HEK293 (cell line): Measurements from ENCODE around the gene CHID1.

ENCODE experiments used
- CTCF ChIA-PET: fragments of 350-600 bp; formaldehyde crosslinking; extraction: SDS; loops from one replicate; lab custom pipeline; 2021; ENCODE audit warnings: antibody characterized with exemption; lab: Yijun Ruan, JAX
- POLR2A ChIA-PET: fragments of 300-600 bp; formaldehyde crosslinking; extraction: SDS; loops from one replicate; lab custom pipeline; 2020; ENCODE audit warnings: antibody characterized with exemption, inconsistent platforms; lab: Yijun Ruan, JAX
- H3K27ac ChIP-seq: fragments of 200-500 bp; sonication (Bioruptor generic); 2 replicates; pipeline ENCODE4 v1.5.1; 2014; ENCODE audit warnings: low read depth, low read length, control low read depth, inconsistent platforms; ENCODE audit errors: extremely low read depth
- H3K36me3 ChIP-seq, 2 experiments: fragments of 200-500 bp in 1 of 2; sonication (Bioruptor generic) in 1 of 2; 1 replicate in 1 of 2; 2 replicates in 1 of 2; pipeline ENCODE4 v1.5.1; 2014 to 2017; ENCODE audit warnings: inconsistent platforms in 2 of 2, low read length in 2 of 2; ENCODE audit not compliant: control insufficient read depth in 2 of 2, insufficient read depth in 1 of 2
- H3K4me1 ChIP-seq: fragments of 200-500 bp; sonication (Bioruptor generic); 2 replicates; pipeline ENCODE4 v1.5.1; 2014; ENCODE audit warnings: mild to moderate bottlenecking, low read length, inconsistent platforms; ENCODE audit not compliant: control insufficient read depth, insufficient read depth
- H3K4me3 ChIP-seq: 2 replicates; pipeline ENCODE4 v1.5.1; 2011; ENCODE audit warnings: low read depth, mild to moderate bottlenecking, control low read depth, low read length, moderate library complexity
- H3K9me3 ChIP-seq: fragments of 200-500 bp; sonication (Bioruptor generic); 2 replicates; pipeline ENCODE4 v1.5.1; 2014; ENCODE audit warnings: low read depth, low read length, inconsistent platforms; ENCODE audit not compliant: control insufficient read depth, insufficient read depth
- HOXD13 ChIP-seq: sonication (generic); formaldehyde crosslinking; IDR thresholded peaks from 2 replicates; pipeline ENCODE4 v1.8.0; 2022; ENCODE audit warnings: missing genetic modification reagents, borderline replicate concordance
- TCF7L2 ChIP-seq: IDR thresholded peaks from 2 replicates; pipeline ENCODE4 v1.6.1; 2011; ENCODE audit warnings: low read depth, mild to moderate bottlenecking, inconsistent platforms, low read length, moderate library complexity, borderline replicate concordance
- ZBTB48 ChIP-seq: fragments of 450-650 bp; formaldehyde crosslinking; IDR thresholded peaks from 2 replicates; pipeline ENCODE4 v1.5.1; 2016; ENCODE audit warnings: missing biosample characterization, missing genetic modification characterization
- ZFP3 ChIP-seq: fragments of 450-650 bp; formaldehyde crosslinking; IDR thresholded peaks from 2 replicates; pipeline ENCODE4 v1.5.1; 2016; ENCODE audit warnings: low read depth, missing biosample characterization, missing genetic modification characterization
- ZFP37 ChIP-seq: fragments of 450-650 bp; formaldehyde crosslinking; IDR thresholded peaks from 2 replicates; pipeline ENCODE4 v1.5.1; 2016; ENCODE audit warnings: missing biosample characterization, missing genetic modification characterization
- ZFP41 ChIP-seq: fragments of 450-650 bp; formaldehyde crosslinking; IDR thresholded peaks from 2 replicates; pipeline ENCODE4 v1.5.1; 2016; ENCODE audit warnings: missing biosample characterization, missing genetic modification characterization, borderline replicate concordance
- ZFP69B ChIP-seq: fragments of 450-650 bp; formaldehyde crosslinking; IDR thresholded peaks from 2 replicates; pipeline ENCODE4 v1.5.1; 2016; ENCODE audit warnings: missing biosample characterization, missing genetic modification characterization
- ZNF121 ChIP-seq: fragments of 450-650 bp; formaldehyde crosslinking; IDR thresholded peaks from 2 replicates; pipeline ENCODE4 v1.5.1; 2016; ENCODE audit warnings: missing biosample characterization, missing genetic modification characterization
- ZNF132 ChIP-seq: fragments of 450-650 bp; formaldehyde crosslinking; IDR thresholded peaks from 2 replicates; pipeline ENCODE4 v1.5.1; 2017; ENCODE audit warnings: missing biosample characterization, missing genetic modification characterization, borderline replicate concordance
- ZNF19 ChIP-seq: fragments of 450-650 bp; formaldehyde crosslinking; IDR thresholded peaks from 2 replicates; pipeline ENCODE4; 2016; ENCODE audit warnings: missing biosample characterization, missing genetic modification characterization, low read depth
- ZNF211 ChIP-seq: fragments of 450-650 bp; formaldehyde crosslinking; IDR thresholded peaks from 2 replicates; pipeline ENCODE4 v1.5.1; 2016; ENCODE audit warnings: low read depth, missing biosample characterization, missing genetic modification characterization
- ZNF311 ChIP-seq: fragments of 450-650 bp; formaldehyde crosslinking; IDR thresholded peaks from 2 replicates; pipeline ENCODE4 v1.5.1; 2017; ENCODE audit warnings: missing biosample characterization, missing genetic modification characterization, borderline replicate concordance
- ZNF596 ChIP-seq: fragments of 450-650 bp; IDR thresholded peaks from 2 replicates; pipeline ENCODE4 v1.5.0; 2018; ENCODE audit warnings: missing biosample characterization, mild to moderate bottlenecking, missing genetic modification characterization, moderate library complexity
- ZNF664 ChIP-seq: fragments of 450-650 bp; formaldehyde crosslinking; IDR thresholded peaks from 2 replicates; pipeline ENCODE4 v1.5.1; 2016; ENCODE audit warnings: missing biosample characterization, missing genetic modification characterization
- ZNF785 ChIP-seq: fragments of 450-650 bp; formaldehyde crosslinking; IDR thresholded peaks from 2 replicates; pipeline ENCODE4 v1.5.1; 2016; ENCODE audit warnings: missing biosample characterization, missing genetic modification characterization
- TF ChIP-seq, protein P1 (sequence below): fragments of 450-650 bp; formaldehyde crosslinking; IDR thresholded peaks from 2 replicates; pipeline ENCODE4 v1.5.1; 2016; ENCODE audit warnings: missing biosample characterization, missing genetic modification characterization
- TF ChIP-seq, protein P2 (sequence below): fragments of 450-650 bp; formaldehyde crosslinking; IDR thresholded peaks from 2 replicates; pipeline ENCODE4; 2016; ENCODE audit warnings: missing biosample characterization, missing genetic modification characterization
- TF ChIP-seq, protein P3 (sequence below): fragments of 450-650 bp; formaldehyde crosslinking; IDR thresholded peaks from 2 replicates; pipeline ENCODE4 v1.5.1; 2016; ENCODE audit warnings: missing biosample characterization, missing genetic modification characterization
- TF ChIP-seq, protein P4 (sequence below): fragments of 450-650 bp; formaldehyde crosslinking; conservative IDR thresholded peaks from 2 replicates; pipeline ENCODE4 v1.5.1; 2016; ENCODE audit warnings: low read depth, missing biosample characterization, missing genetic modification characterization

Gene CHID1

GRCh38 chr11:839280-839623 lies 71.4 kb downstream of the CHID1 start:
- ChIA-PET CTCF (interaction anchor here (0.7 kb wide), 2 partner anchors 9 to 35 kb away, joined by 3 read pairs; no protein-coding TSS in a partner anchor), POLR2A (interaction anchor here (6.9 to 15.0 kb wide), 2 partner anchors 8 to 23 kb away, joined by 70 to 202 read pairs; partner anchors contain the start of genes CD151, CRACR2B and PNPLA2)
- Histone ChIP-seq H3K36me3 (peaks cover 0 to 63% of the 10 kb centered on the region in 2 experiments; a peak in 1 of 3 replicates), H3K4me3 (no peak overlapping the region)
- TF ChIP-seq ZNF664 (tag by site-specific recombination) (no peak), ZNF311 (tag by site-specific recombination) (no peak), ZFP37 (no peak), HOXD13 (CRISPR knock-in tag) (no peak), ZFP41 (tag by site-specific recombination) (no peak), ZFP3 (tag by site-specific recombination) (no peak), TCF7L2 (no peak), ZNF132 (no peak), ZNF785 (tag by site-specific recombination) (no peak), ZFP69B (tag by site-specific recombination) (no peak), ZNF19 (tag by site-specific recombination) (no peak), ZBTB48 (no peak), ZNF211 (tag by site-specific recombination) (no peak), ZNF596 (tag by site-specific recombination) (no peak), ZNF121 (tag by site-specific recombination) (no peak)
- TF ChIP-seq, protein P1, sequence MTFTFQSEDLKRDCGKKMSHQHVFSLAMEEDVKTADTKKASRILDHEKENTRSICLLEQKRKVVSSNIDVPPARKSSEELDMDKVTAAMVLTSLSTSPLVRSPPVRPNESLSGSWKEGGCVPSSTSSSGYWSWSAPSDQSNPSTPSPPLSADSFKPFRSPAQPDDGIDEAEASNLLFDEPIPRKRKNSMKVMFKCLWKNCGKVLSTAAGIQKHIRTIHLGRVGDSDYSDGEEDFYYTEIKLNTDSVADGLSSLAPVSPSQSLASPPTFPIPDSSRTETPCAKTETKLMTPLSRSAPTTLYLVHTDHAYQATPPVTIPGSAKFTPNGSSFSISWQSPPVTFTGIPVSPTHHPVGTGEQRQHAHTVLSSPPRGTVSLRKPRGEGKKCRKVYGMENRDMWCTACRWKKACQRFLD (tag by site-specific recombination): no peak
- TF ChIP-seq, protein P2, sequence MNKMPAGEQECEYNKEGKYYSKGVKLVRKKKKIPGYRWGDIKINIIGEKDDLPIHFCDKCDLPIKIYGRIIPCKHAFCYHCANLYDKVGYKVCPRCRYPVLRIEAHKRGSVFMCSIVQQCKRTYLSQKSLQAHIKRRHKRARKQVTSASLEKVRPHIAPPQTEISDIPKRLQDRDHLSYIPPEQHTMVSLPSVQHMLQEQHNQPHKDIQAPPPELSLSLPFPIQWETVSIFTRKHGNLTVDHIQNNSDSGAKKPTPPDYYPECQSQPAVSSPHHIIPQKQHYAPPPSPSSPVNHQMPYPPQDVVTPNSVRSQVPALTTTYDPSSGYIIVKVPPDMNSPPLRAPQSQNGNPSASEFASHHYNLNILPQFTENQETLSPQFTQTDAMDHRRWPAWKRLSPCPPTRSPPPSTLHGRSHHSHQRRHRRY (tag by site-specific recombination): no peak
- TF ChIP-seq, protein P3, sequence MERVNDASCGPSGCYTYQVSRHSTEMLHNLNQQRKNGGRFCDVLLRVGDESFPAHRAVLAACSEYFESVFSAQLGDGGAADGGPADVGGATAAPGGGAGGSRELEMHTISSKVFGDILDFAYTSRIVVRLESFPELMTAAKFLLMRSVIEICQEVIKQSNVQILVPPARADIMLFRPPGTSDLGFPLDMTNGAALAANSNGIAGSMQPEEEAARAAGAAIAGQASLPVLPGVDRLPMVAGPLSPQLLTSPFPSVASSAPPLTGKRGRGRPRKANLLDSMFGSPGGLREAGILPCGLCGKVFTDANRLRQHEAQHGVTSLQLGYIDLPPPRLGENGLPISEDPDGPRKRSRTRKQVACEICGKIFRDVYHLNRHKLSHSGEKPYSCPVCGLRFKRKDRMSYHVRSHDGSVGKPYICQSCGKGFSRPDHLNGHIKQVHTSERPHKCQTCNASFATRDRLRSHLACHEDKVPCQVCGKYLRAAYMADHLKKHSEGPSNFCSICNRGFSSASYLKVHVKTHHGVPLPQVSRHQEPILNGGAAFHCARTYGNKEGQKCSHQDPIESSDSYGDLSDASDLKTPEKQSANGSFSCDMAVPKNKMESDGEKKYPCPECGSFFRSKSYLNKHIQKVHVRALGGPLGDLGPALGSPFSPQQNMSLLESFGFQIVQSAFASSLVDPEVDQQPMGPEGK: no peak
- TF ChIP-seq, protein P4, sequence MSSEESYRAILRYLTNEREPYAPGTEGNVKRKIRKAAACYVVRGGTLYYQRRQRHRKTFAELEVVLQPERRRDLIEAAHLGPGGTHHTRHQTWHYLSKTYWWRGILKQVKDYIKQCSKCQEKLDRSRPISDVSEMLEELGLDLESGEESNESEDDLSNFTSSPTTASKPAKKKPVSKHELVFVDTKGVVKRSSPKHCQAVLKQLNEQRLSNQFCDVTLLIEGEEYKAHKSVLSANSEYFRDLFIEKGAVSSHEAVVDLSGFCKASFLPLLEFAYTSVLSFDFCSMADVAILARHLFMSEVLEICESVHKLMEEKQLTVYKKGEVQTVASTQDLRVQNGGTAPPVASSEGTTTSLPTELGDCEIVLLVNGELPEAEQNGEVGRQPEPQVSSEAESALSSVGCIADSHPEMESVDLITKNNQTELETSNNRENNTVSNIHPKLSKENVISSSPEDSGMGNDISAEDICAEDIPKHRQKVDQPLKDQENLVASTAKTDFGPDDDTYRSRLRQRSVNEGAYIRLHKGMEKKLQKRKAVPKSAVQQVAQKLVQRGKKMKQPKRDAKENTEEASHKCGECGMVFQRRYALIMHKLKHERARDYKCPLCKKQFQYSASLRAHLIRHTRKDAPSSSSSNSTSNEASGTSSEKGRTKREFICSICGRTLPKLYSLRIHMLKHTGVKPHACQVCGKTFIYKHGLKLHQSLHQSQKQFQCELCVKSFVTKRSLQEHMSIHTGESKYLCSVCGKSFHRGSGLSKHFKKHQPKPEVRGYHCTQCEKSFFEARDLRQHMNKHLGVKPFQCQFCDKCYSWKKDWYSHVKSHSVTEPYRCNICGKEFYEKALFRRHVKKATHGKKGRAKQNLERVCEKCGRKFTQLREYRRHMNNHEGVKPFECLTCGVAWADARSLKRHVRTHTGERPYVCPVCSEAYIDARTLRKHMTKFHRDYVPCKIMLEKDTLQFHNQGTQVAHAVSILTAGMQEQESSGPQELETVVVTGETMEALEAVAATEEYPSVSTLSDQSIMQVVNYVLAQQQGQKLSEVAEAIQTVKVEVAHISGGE (tag by site-specific recombination): no peak
- TF ChIP-seq, all 188 proteins: peak for 0
- Histone ChIP-seq H3K4me1 (no peaks in the 10 kb centered on the region; the same call in 1 of the 2 replicates), H3K27ac (no peak overlapping the region), H3K9me3 (no peaks in the 10 kb centered on the region)
